ENCODE results near the gene LMAN2. TPM values are rescaled to one million over a fixed set of nuclear protein-coding genes. Genes with fewer than 3 reads are reported as not detected.

The LMAN2 gene
- polyA plus RNA-seq, 2 donors = 84.0 to 190 TPM

- Histone ChIP-seq H3K4me3 (ENCODE audit: low read depth in 1 of 2, low read length in 2 of 2) (peak overlapping the region; percentile 90 to 94), H3K36me3 (ENCODE audit: control insufficient read depth in 2 of 2, insufficient read depth in 2 of 2, low read length in 1 of 2) (peaks cover 0 to 11% of the 10 kb centered on the region in 2 donors), H3K27ac (ENCODE audit: low read depth in 2 of 2, low read length in 1 of 2) (peak overlapping the region; percentile 88 to 99), H3K27me3 (ENCODE audit: control insufficient read depth in 1 of 2, insufficient read depth in 2 of 2, low read length in 2 of 2) (no peaks in the 10 kb centered on the region), H3K4me1 (ENCODE audit: control insufficient read depth in 2 of 2, insufficient read depth in 2 of 2, low read length in 1 of 2) (peaks cover 5 to 15% of the 10 kb centered on the region in 2 donors), H3K9me3 (ENCODE audit: control insufficient read depth in 2 of 2, insufficient read depth in 1 of 2, low read depth in 1 of 2, low read length in 1 of 2) (no peaks in the 10 kb centered on the region)
- 17 to 20% methylated on average over 14 to 19 of the region's 19 CpGs for WGBS, 2 donors
Measured at GRCh38 chr5:177304392-177305119, 46.9 kb downstream of the LMAN2 start.

- Histone ChIP-seq H3K4me1 (ENCODE audit: control insufficient read depth in 2 of 2, insufficient read depth in 2 of 2, low read length in 1 of 2) (peaks cover 6 to 15% of the 10 kb centered on the region in 2 donors), H3K27ac (ENCODE audit: low read depth in 2 of 2, low read length in 1 of 2) (peak overlapping the region; percentile 88 to 99), H3K4me3 (ENCODE audit: low read depth in 1 of 2, low read length in 2 of 2) (peak overlapping the region; percentile 90 to 94), H3K36me3 (ENCODE audit: control insufficient read depth in 2 of 2, insufficient read depth in 2 of 2, low read length in 1 of 2) (peaks cover 0 to 11% of the 10 kb centered on the region in 2 donors), H3K9me3 (ENCODE audit: control insufficient read depth in 2 of 2, insufficient read depth in 1 of 2, low read depth in 1 of 2, low read length in 1 of 2) (no peaks in the 10 kb centered on the region), H3K27me3 (ENCODE audit: control insufficient read depth in 1 of 2, insufficient read depth in 2 of 2, low read length in 2 of 2) (no peaks in the 10 kb centered on the region)
- 1% methylated on average over 25 of the region's 25 CpGs for WGBS, 2 donors
Measured at GRCh38 chr5:177303925-177304391, 47.5 kb downstream of the LMAN2 start.

- Histone ChIP-seq H3K27me3 (ENCODE audit: control insufficient read depth in 1 of 2, insufficient read depth in 2 of 2, low read length in 2 of 2) (no peaks in the 10 kb centered on the region), H3K4me1 (ENCODE audit: control insufficient read depth in 2 of 2, insufficient read depth in 2 of 2, low read length in 1 of 2) (peaks cover 6 to 15% of the 10 kb centered on the region in 2 donors), H3K36me3 (ENCODE audit: control insufficient read depth in 2 of 2, insufficient read depth in 2 of 2, low read length in 1 of 2) (peaks cover 0 to 11% of the 10 kb centered on the region in 2 donors), H3K9me3 (ENCODE audit: control insufficient read depth in 2 of 2, insufficient read depth in 1 of 2, low read depth in 1 of 2, low read length in 1 of 2) (no peaks in the 10 kb centered on the region), H3K4me3 (ENCODE audit: low read depth in 1 of 2, low read length in 2 of 2) (peak within 1 kb of the TSS; percentile 90 to 94), H3K27ac (ENCODE audit: low read depth in 2 of 2, low read length in 1 of 2) (peak within 1 kb of the TSS; percentile 88 to 99)
- 0 to 1% methylated on average over 96 to 100 of the region's 100 CpGs for WGBS, 2 donors
Measured at GRCh38 chr5:177303121-177303924, 48.1 kb downstream of the LMAN2 start, which contains the start of the genes PRELID1 and RAB24. Gene PRELID1 (plus strand): TSS chr5:177303799. CDS start chr5:177303986, 187 bp downstream. Gene RAB24 (minus strand): TSS chr5:177303719. CDS start chr5:177303288, 431 bp downstream.

- Histone ChIP-seq H3K27ac (ENCODE audit: low read depth in 2 of 2, low read length in 1 of 2) (peak overlapping the region; percentile 88 to 99), H3K27me3 (ENCODE audit: control insufficient read depth in 1 of 2, insufficient read depth in 2 of 2, low read length in 2 of 2) (no peaks in the 10 kb centered on the region), H3K4me3 (ENCODE audit: low read depth in 1 of 2, low read length in 2 of 2) (peak overlapping the region; percentile 90 to 94), H3K4me1 (ENCODE audit: control insufficient read depth in 2 of 2, insufficient read depth in 2 of 2, low read length in 1 of 2) (peaks cover 6 to 15% of the 10 kb centered on the region in 2 donors), H3K9me3 (ENCODE audit: control insufficient read depth in 2 of 2, insufficient read depth in 1 of 2, low read depth in 1 of 2, low read length in 1 of 2) (no peaks in the 10 kb centered on the region), H3K36me3 (ENCODE audit: control insufficient read depth in 2 of 2, insufficient read depth in 2 of 2, low read length in 1 of 2) (peaks cover 0 to 8% of the 10 kb centered on the region in 2 donors)
- 24 to 31% methylated on average over 24 of the region's 24 CpGs for WGBS, 2 donors
Measured at GRCh38 chr5:177302354-177303110, 48.9 kb downstream of the LMAN2 start.

GRCh38 chr5:177301503-177302165, 49.8 kb downstream of the LMAN2 start:
- Histone ChIP-seq H3K27ac (ENCODE audit: low read depth in 2 of 2, low read length in 1 of 2) (peak overlapping the region; percentile 88 to 99), H3K9me3 (ENCODE audit: control insufficient read depth in 2 of 2, insufficient read depth in 1 of 2, low read depth in 1 of 2, low read length in 1 of 2) (no peaks in the 10 kb centered on the region), H3K4me1 (ENCODE audit: control insufficient read depth in 2 of 2, insufficient read depth in 2 of 2, low read length in 1 of 2) (peaks cover 6 to 15% of the 10 kb centered on the region in 2 donors), H3K36me3 (ENCODE audit: control insufficient read depth in 2 of 2, insufficient read depth in 2 of 2, low read length in 1 of 2) (peaks cover 0 to 2% of the 10 kb centered on the region in 2 donors), H3K4me3 (ENCODE audit: low read depth in 1 of 2, low read length in 2 of 2) (peak overlapping the region; percentile 90 to 94), H3K27me3 (ENCODE audit: control insufficient read depth in 1 of 2, insufficient read depth in 2 of 2, low read length in 2 of 2) (no peaks in the 10 kb centered on the region)
- WGBS, 2 donors = 38 to 45% methylated on average over 7 of the region's 7 CpGs

GRCh38 chr5:177300951-177301350, 50.5 kb downstream of the LMAN2 start:
- Histone ChIP-seq H3K9me3 (ENCODE audit: control insufficient read depth in 2 of 2, insufficient read depth in 1 of 2, low read depth in 1 of 2, low read length in 1 of 2) (no peaks in the 10 kb centered on the region), H3K4me1 (ENCODE audit: control insufficient read depth in 2 of 2, insufficient read depth in 2 of 2, low read length in 1 of 2) (peaks cover 6 to 15% of the 10 kb centered on the region in 2 donors), H3K4me3 (ENCODE audit: low read depth in 1 of 2, low read length in 2 of 2) (no peak overlapping the region), H3K36me3 (ENCODE audit: control insufficient read depth in 2 of 2, insufficient read depth in 2 of 2, low read length in 1 of 2) (peaks cover 0 to 3% of the 10 kb centered on the region in 2 donors), H3K27me3 (ENCODE audit: control insufficient read depth in 1 of 2, insufficient read depth in 2 of 2, low read length in 2 of 2) (no peaks in the 10 kb centered on the region), H3K27ac (ENCODE audit: low read depth in 2 of 2, low read length in 1 of 2) (peak overlapping the region; percentile 88 to 99)
- WGBS, 2 donors = 72 to 80% methylated on average over 2 of the region's 2 CpGs

- Histone ChIP-seq H3K4me3 (ENCODE audit: low read depth in 1 of 2, low read length in 2 of 2) (no peak overlapping the region), H3K27ac (ENCODE audit: low read depth in 2 of 2, low read length in 1 of 2) (peak overlapping the region; percentile 78 to 88), H3K9me3 (ENCODE audit: control insufficient read depth in 2 of 2, insufficient read depth in 1 of 2, low read depth in 1 of 2, low read length in 1 of 2) (no peaks in the 10 kb centered on the region), H3K36me3 (ENCODE audit: control insufficient read depth in 2 of 2, insufficient read depth in 2 of 2, low read length in 1 of 2) (peaks cover 0 to 5% of the 10 kb centered on the region in 2 donors), H3K4me1 (ENCODE audit: control insufficient read depth in 2 of 2, insufficient read depth in 2 of 2, low read length in 1 of 2) (peaks cover 6 to 15% of the 10 kb centered on the region in 2 donors), H3K27me3 (ENCODE audit: control insufficient read depth in 1 of 2, insufficient read depth in 2 of 2, low read length in 2 of 2) (no peaks in the 10 kb centered on the region)
- WGBS, 2 donors = 11 to 24% methylated on average over 4 of the region's 4 CpGs
Measured at GRCh38 chr5:177300236-177300880, 51.1 kb downstream of the LMAN2 start.

GRCh38 chr5:177299697-177300096, 51.8 kb downstream of the LMAN2 start:
- peaks cover 0 to 12% of the 10 kb centered on the region in 2 donors for H3K36me3 ChIP-seq (ENCODE audit: control insufficient read depth in 2 of 2, insufficient read depth in 2 of 2, low read length in 1 of 2)
- no peaks in the 10 kb centered on the region for H3K27me3 ChIP-seq (ENCODE audit: control insufficient read depth in 1 of 2, insufficient read depth in 2 of 2, low read length in 2 of 2)
- no peaks in the 10 kb centered on the region for H3K9me3 ChIP-seq (ENCODE audit: control insufficient read depth in 2 of 2, insufficient read depth in 1 of 2, low read depth in 1 of 2, low read length in 1 of 2)
- WGBS, 2 donors = 72 to 73% methylated on average over 9 of the region's 9 CpGs
- peak overlapping the region; percentile 83 to 88 for H3K27ac ChIP-seq (ENCODE audit: low read depth in 2 of 2, low read length in 1 of 2)
- peaks cover 6 to 15% of the 10 kb centered on the region in 2 donors for H3K4me1 ChIP-seq (ENCODE audit: control insufficient read depth in 2 of 2, insufficient read depth in 2 of 2, low read length in 1 of 2)
- no peak overlapping the region for H3K4me3 ChIP-seq (ENCODE audit: low read depth in 1 of 2, low read length in 2 of 2)
